ENCODE measurements around the gene KRTAP12-4.

Gene KRTAP12-4

DNA sequence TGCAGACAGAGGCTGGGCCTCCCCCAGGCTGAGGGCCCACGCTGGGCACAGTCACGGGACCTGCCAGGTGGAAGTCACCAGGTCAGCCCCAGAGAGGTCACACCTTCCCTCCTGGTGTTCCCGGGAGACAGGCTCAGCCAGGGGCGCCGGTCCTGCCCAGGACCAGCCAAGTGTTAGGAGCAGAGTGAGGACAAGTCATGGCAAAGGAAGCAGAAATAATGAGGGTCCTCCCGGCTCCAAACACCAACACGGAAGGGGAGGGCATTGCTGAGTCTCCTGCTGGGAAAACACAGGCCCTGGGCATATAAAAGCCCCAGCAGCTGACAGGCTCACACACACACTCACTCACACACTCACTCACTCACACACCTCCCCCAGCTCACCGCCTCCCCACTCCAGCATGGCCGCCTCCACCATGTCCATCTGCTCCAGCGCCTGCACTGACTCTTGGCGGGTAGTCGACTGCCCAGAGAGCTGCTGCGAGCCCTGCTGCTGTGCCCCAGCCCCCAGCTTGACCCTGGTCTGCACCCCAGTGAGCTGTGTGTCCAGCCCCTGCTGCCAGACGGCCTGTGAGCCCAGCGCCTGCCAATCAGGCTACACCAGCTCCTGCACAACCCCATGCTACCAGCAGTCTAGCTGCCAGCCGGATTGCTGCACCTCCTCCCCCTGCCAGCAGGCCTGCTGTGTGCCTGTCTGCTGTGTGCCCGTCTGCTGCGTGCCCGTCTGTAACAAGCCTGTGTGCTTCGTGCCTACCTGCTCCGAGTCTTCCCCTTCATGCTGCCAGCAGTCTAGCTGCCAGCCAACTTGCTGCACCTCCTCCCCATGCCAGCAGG, 17.2 kb downstream of the KRTAP12-4 start, which contains the start of gene KRTAP10-10:
KRTAP10-10 (plus strand) TSS at position 339 of the 833 bp plus-strand sequence; CDS start at position 401, 62 bp downstream.
- no peak for DNase-seq (ENCODE audit: low read depth in 1 of 2, low spot score in 1 of 2)
- TF ChIP-seq POLR2AphosphoS5 (IDR thresholded peaks at IDR 0.05; ENCODE audit: low read depth) = no peak
- TF ChIP-seq GABPA (IDR thresholded peaks at IDR 0.05; ENCODE audit: low read depth) = no peak
- TF ChIP-seq, protein P1, sequence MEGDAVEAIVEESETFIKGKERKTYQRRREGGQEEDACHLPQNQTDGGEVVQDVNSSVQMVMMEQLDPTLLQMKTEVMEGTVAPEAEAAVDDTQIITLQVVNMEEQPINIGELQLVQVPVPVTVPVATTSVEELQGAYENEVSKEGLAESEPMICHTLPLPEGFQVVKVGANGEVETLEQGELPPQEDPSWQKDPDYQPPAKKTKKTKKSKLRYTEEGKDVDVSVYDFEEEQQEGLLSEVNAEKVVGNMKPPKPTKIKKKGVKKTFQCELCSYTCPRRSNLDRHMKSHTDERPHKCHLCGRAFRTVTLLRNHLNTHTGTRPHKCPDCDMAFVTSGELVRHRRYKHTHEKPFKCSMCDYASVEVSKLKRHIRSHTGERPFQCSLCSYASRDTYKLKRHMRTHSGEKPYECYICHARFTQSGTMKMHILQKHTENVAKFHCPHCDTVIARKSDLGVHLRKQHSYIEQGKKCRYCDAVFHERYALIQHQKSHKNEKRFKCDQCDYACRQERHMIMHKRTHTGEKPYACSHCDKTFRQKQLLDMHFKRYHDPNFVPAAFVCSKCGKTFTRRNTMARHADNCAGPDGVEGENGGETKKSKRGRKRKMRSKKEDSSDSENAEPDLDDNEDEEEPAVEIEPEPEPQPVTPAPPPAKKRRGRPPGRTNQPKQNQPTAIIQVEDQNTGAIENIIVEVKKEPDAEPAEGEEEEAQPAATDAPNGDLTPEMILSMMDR (IDR thresholded peaks at IDR 0.05; ENCODE audit: insufficient read depth, low read length) = no peak
- no peak for TF ChIP-seq SPI1 (IDR thresholded peaks at IDR 0.05; ENCODE audit: borderline replicate concordance, low read depth)
- no peaks in the 10 kb centered on the region for H3K27me3 ChIP-seq (ENCODE audit: insufficient read depth, poor library complexity, severe bottlenecking)
- no peak within 1 kb of the TSS for H3K4me3 ChIP-seq (replicated peaks; ENCODE audit: insufficient read depth, low read length)
- no peak within 1 kb of the TSS for H3K27ac ChIP-seq (replicated peaks)

- no peak overlapping the region for H3K4me3 ChIP-seq (replicated peaks; ENCODE audit: insufficient read depth, low read length)
Measured at GRCh38 chr21:44636209-44637017, 18.0 kb downstream of the KRTAP12-4 start.

DNA sequence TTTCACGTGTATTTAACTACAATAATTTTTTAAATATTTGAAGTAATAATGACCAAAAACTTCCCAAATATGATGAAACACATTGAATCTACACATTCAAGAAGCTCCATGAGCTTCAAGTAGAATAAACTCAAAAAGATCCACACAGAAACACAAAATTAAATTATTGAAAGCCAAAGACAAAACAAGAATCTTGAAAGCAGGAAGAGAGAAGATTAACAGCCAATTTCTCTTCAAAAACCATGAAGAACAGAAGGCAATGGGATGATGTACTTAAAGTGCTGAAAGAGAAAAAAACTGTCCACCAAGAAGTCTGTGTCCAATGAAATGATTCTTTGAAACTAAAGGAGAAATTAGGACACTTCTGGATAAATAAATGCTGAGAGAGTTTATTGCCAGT, 22.4 kb downstream of the KRTAP12-4 start:
- TF ChIP-seq REST (IDR thresholded peaks at IDR 0.05; ENCODE audit: insufficient replicate concordance, low read depth) = no peak
- TF ChIP-seq GABPA (IDR thresholded peaks at IDR 0.05; ENCODE audit: low read depth) = no peak
- TF ChIP-seq POLR2AphosphoS5 (IDR thresholded peaks at IDR 0.05; ENCODE audit: low read depth) = no peak
- TF ChIP-seq, protein P1 (IDR thresholded peaks at IDR 0.05; ENCODE audit: insufficient read depth, low read length) = no peak
- no peak for TF ChIP-seq SPI1 (IDR thresholded peaks at IDR 0.05; ENCODE audit: borderline replicate concordance, low read depth)
- no peak for DNase-seq (ENCODE audit: low read depth in 1 of 2, low spot score in 1 of 2)

More at GRCh38 chr21:44636209-44637017, 18.0 kb downstream of the KRTAP12-4 start:
- no peak for TF ChIP-seq POLR2AphosphoS5 (IDR thresholded peaks at IDR 0.05; ENCODE audit: low read depth)
- TF ChIP-seq REST (IDR thresholded peaks at IDR 0.05; ENCODE audit: insufficient replicate concordance, low read depth) = no peak
- TF ChIP-seq GABPA (IDR thresholded peaks at IDR 0.05; ENCODE audit: low read depth) = no peak
- TF ChIP-seq, protein P1 (IDR thresholded peaks at IDR 0.05; ENCODE audit: insufficient read depth, low read length) = no peak
- TF ChIP-seq SPI1 (IDR thresholded peaks at IDR 0.05; ENCODE audit: borderline replicate concordance, low read depth) = no peak
- no peaks in the 10 kb centered on the region for H3K27me3 ChIP-seq (ENCODE audit: insufficient read depth, poor library complexity, severe bottlenecking)
- DNase-seq (ENCODE audit: low read depth in 1 of 2, low spot score in 1 of 2) = no peak
- H3K27ac ChIP-seq (replicated peaks) = no peak overlapping the region

More for the DNA sequence above, 22.4 kb downstream of the KRTAP12-4 start:
- Histone ChIP-seq H3K27me3 (ENCODE audit: insufficient read depth, poor library complexity, severe bottlenecking) (no peaks in the 10 kb centered on the region), H3K4me3 (replicated peaks; ENCODE audit: insufficient read depth, low read length) (no peak overlapping the region), H3K27ac (replicated peaks) (no peak overlapping the region)

Measured in HL-60 (cell line).